Mesothelial cell of epicardium (in vitro differentiated cells): Measurements from ENCODE around the gene DNAI7. TPM values are rescaled to one million over a fixed set of nuclear protein-coding genes. Genes with fewer than 3 reads are reported as not detected.

Experiments
- DNase-seq, 2 experiments: peaks; one replicate each; pipeline ENCODE4 v3.0.0; 2021; ENCODE audit warnings: low spot score in 2 of 2; ENCODE audit not compliant: unreplicated experiment in 2 of 2
- H3K27ac Mint-ChIP-seq: 2 replicates; pipeline ENCODE4 v1.8.0; 2021; ENCODE audit warnings: mixed read lengths
- H3K27me3 Mint-ChIP-seq: 2 replicates; pipeline ENCODE4 v1.8.0; 2021; ENCODE audit warnings: low read depth, mixed read lengths
- H3K36me3 Mint-ChIP-seq: 2 replicates; pipeline ENCODE4 v1.8.0; 2021; ENCODE audit warnings: mixed read lengths
- H3K4me1 Mint-ChIP-seq: 2 replicates; pipeline ENCODE4 v1.8.0; 2021; ENCODE audit warnings: mixed read lengths
- H3K4me3 Mint-ChIP-seq: 2 replicates; pipeline ENCODE4 v1.8.0; 2021; ENCODE audit warnings: mild to moderate bottlenecking, moderate library complexity, mixed read lengths
- H3K9me3 Mint-ChIP-seq: 2 replicates; pipeline ENCODE4 v1.8.0; 2021; ENCODE audit warnings: mixed read lengths
- total RNA-seq: library from RNA; stranded (reverse); gene quantifications from 3 replicates; pipeline ENCODE4 v1.2.1, GENCODE V29; 2021
- TF ChIP-seq, protein P1 (sequence below): fragments of 200-600 bp; sonication (generic); IDR thresholded peaks from one replicate; pipeline ENCODE4 v1.5.0; 2021; ENCODE audit warnings: antibody characterized with exemption; ENCODE audit not compliant: unreplicated experiment

DNAI7 gene
- total RNA-seq, 1 donor from 2014 or later = 1.5 TPM

DNA sequence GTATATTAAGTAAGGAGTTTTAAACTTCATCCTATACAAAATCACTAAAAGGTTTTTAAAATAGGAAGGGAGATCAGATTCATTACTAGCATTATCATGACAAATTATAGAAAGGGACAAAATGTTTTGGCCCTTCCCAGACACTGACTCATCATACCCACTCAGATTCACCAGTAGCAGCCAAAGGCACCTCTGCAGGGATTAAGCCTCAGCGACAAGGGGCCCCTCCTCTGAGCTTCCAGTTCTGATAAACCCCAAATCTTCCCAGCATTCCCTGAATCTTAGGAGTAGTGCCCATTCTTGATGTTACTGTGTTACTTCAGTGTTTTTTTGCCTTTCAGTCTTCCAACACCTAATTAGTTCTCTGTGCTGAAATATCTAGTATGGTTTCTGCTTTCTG lies 41.2 kb upstream of the DNAI7 start:
- Mint-ChIP-seq H3K4me1 (peaks cover 2% of the 10 kb centered on the region), H3K27me3 (no peaks in the 10 kb centered on the region), H3K27ac (no peak overlapping the region), H3K4me3 (no peak overlapping the region), H3K36me3 (peaks cover 33% of the 10 kb centered on the region), H3K9me3 (peaks cover 9% of the 10 kb centered on the region)
- DNase-seq = no peak
- TF ChIP-seq, protein P1, sequence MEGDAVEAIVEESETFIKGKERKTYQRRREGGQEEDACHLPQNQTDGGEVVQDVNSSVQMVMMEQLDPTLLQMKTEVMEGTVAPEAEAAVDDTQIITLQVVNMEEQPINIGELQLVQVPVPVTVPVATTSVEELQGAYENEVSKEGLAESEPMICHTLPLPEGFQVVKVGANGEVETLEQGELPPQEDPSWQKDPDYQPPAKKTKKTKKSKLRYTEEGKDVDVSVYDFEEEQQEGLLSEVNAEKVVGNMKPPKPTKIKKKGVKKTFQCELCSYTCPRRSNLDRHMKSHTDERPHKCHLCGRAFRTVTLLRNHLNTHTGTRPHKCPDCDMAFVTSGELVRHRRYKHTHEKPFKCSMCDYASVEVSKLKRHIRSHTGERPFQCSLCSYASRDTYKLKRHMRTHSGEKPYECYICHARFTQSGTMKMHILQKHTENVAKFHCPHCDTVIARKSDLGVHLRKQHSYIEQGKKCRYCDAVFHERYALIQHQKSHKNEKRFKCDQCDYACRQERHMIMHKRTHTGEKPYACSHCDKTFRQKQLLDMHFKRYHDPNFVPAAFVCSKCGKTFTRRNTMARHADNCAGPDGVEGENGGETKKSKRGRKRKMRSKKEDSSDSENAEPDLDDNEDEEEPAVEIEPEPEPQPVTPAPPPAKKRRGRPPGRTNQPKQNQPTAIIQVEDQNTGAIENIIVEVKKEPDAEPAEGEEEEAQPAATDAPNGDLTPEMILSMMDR = no peak

DNA sequence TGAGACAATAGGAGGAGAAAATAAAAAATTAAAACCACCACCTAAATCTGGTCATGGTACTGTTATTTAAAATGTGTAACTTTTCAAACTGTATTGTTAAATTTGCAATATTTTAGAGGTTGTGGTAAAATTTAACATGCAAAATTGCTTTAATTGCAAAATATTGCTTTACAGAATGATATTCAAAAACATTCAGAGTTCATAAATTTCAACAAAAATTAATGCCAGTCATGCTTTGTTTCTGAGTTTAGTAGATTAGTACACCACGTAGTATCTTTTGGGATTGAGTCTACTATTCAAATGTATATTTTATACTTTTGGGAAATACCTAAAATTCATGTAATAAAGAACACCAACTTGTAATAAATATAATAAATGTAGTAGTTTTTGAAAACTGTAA lies 18.4 kb upstream of the DNAI7 start:
- no peak overlapping the region for H3K27ac Mint-ChIP-seq
- no peak overlapping the region for H3K4me3 Mint-ChIP-seq
- H3K4me1 Mint-ChIP-seq = no peaks in the 10 kb centered on the region
- H3K27me3 Mint-ChIP-seq = no peaks in the 10 kb centered on the region
- TF ChIP-seq, protein P1 = no peak
- no peaks in the 10 kb centered on the region for H3K9me3 Mint-ChIP-seq
- peaks cover 8% of the 10 kb centered on the region for H3K36me3 Mint-ChIP-seq
- DNase-seq = no peak

DNA sequence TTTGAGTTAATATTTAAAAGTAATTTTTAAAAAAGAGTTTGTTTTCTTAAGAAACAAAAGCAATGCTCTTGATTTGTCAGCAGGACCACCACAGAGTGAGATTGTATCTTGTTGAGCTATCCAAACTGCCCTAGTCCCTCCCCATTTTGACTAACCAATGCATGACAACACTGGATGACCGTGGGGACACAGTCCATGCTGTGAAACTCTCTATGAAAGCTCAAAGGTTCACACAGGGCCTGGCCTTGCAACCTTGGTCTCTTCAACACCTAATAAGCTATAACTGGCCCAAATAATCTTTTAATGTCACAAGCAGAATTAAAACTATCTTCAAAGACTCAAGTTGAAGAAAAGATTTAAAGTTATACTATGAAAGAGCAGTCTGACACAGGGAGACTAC lies 13.6 kb upstream of the DNAI7 start:
- Mint-ChIP-seq H3K27me3 (no peaks in the 10 kb centered on the region), H3K4me1 (no peaks in the 10 kb centered on the region), H3K4me3 (no peak overlapping the region), H3K36me3 (no peaks in the 10 kb centered on the region), H3K27ac (peak overlapping the region; percentile 4), H3K9me3 (no peaks in the 10 kb centered on the region)
- TF ChIP-seq, protein P1 = no peak
- DNase-seq = no peak

DNA sequence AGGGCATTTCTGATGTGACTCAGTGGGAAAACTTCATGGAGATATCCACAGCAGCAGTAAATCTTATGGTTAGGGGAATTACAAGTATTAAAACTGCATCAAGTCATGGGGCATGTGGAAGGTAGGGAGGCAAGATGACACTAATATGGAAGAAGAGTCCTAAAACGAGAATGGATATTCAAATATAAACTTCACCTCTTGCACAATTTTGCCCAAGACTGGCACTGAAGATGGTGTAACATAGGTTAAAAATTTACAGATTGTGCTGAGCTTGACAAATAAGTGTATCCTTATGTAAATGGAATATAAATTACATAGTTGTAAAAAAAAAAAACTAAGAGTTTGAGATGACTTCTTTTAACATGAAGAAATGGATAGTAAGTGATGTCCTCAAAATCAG lies 12.9 kb upstream of the DNAI7 start:
- DNase-seq = no peak
- H3K4me3 Mint-ChIP-seq = no peak overlapping the region
- TF ChIP-seq, protein P1 = no peak
- no peak overlapping the region for H3K27ac Mint-ChIP-seq
- H3K4me1 Mint-ChIP-seq = no peaks in the 10 kb centered on the region
- H3K36me3 Mint-ChIP-seq = no peaks in the 10 kb centered on the region
- H3K9me3 Mint-ChIP-seq = no peaks in the 10 kb centered on the region
- no peaks in the 10 kb centered on the region for H3K27me3 Mint-ChIP-seq

DNA sequence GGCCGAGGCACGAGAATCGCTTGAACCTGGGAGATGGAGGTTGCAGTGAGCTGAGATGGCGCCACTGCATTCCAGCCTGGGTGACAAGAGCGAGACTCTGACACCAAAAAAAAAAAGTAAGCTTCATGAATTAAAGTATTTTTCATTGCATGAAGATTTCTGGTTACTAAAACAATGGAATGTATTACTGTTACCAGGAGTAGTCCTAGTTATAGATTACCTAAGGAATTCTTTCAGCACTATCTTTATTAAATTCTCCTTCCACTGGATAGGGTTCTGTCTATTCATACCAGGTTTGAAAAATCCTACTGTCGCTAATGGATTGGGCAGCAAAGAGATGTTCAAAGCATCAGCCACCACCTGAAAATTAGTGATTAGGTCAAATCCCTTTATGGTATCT lies 12.5 kb upstream of the DNAI7 start:
- H3K4me3 Mint-ChIP-seq = no peak overlapping the region
- TF ChIP-seq, protein P1 = no peak
- no peaks in the 10 kb centered on the region for H3K9me3 Mint-ChIP-seq
- H3K36me3 Mint-ChIP-seq = no peaks in the 10 kb centered on the region
- no peak overlapping the region for H3K27ac Mint-ChIP-seq
- DNase-seq = no peak
- no peaks in the 10 kb centered on the region for H3K27me3 Mint-ChIP-seq
- H3K4me1 Mint-ChIP-seq = no peaks in the 10 kb centered on the region

DNA sequence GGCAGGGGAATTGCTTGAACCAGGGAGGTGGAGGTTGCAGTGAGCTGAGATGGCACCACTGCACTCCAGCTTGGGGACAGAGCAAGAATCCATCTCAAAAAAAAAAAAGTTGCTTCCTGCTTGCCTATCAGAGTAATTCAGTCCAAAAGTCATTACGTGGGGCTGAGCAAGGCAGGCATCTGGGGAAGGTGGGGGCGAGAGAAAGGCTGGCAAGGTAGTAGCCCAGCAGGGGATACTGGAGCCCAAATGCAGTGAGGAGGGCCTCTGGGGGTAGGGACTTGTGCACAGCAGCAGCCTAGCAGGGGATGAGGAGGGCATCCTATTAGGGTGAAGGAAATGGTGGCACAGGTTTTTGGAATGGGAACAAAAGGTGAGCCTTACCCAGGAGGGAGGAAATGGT lies 7.2 kb upstream of the DNAI7 start:
- Mint-ChIP-seq H3K9me3 (no peaks in the 10 kb centered on the region), H3K4me3 (no peak overlapping the region), H3K27me3 (no peaks in the 10 kb centered on the region), H3K27ac (no peak overlapping the region), H3K4me1 (no peaks in the 10 kb centered on the region), H3K36me3 (peaks cover 5% of the 10 kb centered on the region)
- TF ChIP-seq, protein P1 = no peak
- DNase-seq = no peak
